Ovary (tissue), 3 donors: ENCODE measurements around the gene ACTN1.

Experiments
- CTCF ChIP-seq, 3 donors: fragments of 450-650 bp in 2 of 3; fragments of 200-600 bp in 1 of 3; IDR thresholded peaks; one replicate each; pipeline versions ENCODE4 v1.5.1 to v1.8.0; 2016 to 2022; ENCODE audit warnings: antibody characterized with exemption in 3 of 3, mild to moderate bottlenecking in 1 of 3
- POLR2A ChIP-seq: fragments of 450-650 bp; IDR thresholded peaks from one replicate; pipeline ENCODE4 v1.6.1; 2017; ENCODE audit warnings: antibody characterized with exemption, mild to moderate bottlenecking, moderate library complexity
- donor health status: DM: no; HTN: no; CAD: no.

DNA sequence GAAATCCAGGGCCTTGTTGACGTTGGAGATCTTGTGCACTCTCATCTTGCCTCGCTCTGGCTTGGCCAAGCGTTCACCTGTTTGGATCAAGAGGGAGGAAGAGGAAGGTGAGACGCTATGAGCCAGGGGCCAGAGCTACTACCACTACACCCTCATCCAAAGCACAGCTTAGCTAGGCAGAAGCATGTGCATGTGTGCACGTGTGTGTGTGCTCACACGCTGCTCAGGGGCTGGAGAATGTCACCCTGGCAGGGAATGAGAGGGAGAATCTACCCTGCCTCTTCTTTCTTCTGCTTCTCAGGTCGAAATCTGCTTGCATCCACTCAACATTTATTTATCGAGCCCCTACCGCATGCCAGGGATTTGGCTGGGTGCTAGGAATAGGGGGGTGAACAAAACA lies 58.1 kb downstream of the ACTN1 start:
- TF ChIP-seq POLR2A (no peak), CTCF (IDR thresholded peaks at IDR 0.05) (no peak)
